ENCODE data around the gene RUNX2. TPM values are rescaled to one million over a fixed set of nuclear protein-coding genes. Genes with fewer than 3 reads are reported as not detected.

RUNX2 gene
- total and polyA plus RNA-seq, 12 donors: 0.28 to 4.5 (median 1.8) TPM

DNA sequence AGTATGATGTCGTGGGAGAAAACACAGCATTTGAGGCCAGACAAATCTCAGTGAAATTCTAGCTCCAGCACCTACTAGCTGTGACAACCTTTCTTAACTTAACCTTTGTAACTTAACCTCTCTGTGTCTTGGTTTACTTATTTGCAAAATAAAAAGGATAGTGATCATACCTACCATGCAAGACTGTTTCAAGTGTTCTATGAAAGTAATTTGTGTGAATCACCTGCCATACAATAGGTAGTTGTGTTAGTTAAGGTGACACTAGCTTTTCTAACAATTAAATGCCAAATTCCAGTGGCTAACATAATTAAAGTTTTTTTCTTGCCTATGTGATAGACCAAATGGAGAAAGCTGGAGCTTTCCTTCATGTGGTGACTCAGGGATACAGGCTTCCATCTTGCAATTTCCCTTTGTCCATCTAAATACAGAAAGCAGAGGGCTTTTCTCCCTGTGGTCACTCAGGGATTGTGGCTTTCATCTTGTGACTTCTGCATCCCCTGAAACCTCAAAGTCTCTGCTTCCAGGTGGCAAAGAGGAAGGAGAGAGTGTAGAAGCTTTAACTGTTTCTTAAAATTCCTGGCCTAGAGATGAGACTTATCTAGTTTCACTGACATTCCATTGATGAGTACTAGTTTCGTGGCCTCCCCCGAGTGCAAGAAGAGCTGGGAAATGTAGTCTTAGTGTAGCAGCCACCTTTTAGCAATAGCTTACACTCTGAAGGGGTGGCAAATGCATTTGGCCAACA is 376.1 kb downstream of the RUNX2 start:
- Histone ChIP-seq H3K4me3 (no peak overlapping the region), H3K36me3 (replicated peaks in 1 of 2) (no peaks in the 10 kb centered on the region), H3K4me1 (replicated peaks in 1 of 2) (no peaks in the 10 kb centered on the region), H3K27me3 (no peaks in the 10 kb centered on the region), H3K9me3 (replicated peaks in 1 of 3) (no peaks in the 10 kb centered on the region), H3K27ac (no peak overlapping the region)
- 81 to 93% (median 87%) methylated on average over 3 of the region's 3 CpGs for WGBS, 4 donors
- intact Hi-C loops (cut with DNase I): no loop called here
- no peak for DNase-seq
- TF ChIP-seq CTCF (IDR thresholded peaks at IDR 0.05): no peak
- TF ChIP-seq POLR2A (IDR thresholded peaks at IDR 0.05): no peak

DNA sequence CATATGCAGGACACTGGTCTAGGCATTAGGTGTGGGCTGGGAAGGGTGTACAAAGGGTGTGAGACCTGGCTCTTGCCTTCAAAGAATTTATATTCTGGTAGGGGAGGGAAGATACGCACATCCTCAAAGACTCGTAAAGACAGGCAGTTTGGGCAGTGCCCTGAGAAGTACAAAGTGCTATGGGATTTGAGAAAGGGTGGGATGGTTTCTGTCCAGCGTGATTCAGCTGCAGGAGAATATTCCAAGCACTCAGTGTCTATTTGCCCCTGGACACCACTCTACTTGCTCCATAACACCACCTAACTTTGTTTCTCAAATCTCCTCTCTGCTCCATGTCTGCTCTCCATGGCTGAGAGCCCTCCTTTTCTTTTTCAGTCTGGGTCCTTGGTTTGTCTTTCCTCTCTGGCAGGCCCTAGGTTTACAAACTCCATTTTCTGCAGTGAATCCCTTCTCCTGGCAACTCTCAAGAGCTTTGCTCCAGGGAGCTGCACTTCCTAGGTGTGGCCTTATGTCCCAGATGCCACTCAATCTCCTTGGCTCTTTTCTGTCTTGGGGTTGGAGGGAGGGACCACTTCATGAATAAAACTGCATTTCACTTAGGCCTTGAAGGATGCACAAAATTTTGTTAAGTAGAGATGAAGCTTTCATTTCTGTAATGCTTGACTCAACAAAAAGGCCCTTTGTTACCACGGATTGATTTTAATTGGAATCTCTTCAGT is 377.2 kb downstream of the RUNX2 start:
- no peaks in the 10 kb centered on the region for H3K4me1 ChIP-seq (replicated peaks in 1 of 2)
- H3K27me3 ChIP-seq: no peaks in the 10 kb centered on the region
- WGBS, 4 donors: 81 to 91% (median 89%) methylated on average over 4 of the region's 4 CpGs
- intact Hi-C loops (cut with DNase I): no loop called here
- TF ChIP-seq POLR2A (IDR thresholded peaks at IDR 0.05): no peak
- TF ChIP-seq CTCF (IDR thresholded peaks at IDR 0.05): no peak
- no peaks in the 10 kb centered on the region for H3K36me3 ChIP-seq (replicated peaks in 1 of 2)
- H3K27ac ChIP-seq: no peak overlapping the region
- no peak for DNase-seq
- no peak overlapping the region for H3K4me3 ChIP-seq
- H3K9me3 ChIP-seq (replicated peaks in 1 of 3): no peaks in the 10 kb centered on the region

- H3K36me3 ChIP-seq (replicated peaks in 1 of 2): no peaks in the 10 kb centered on the region
- WGBS, 4 donors: 18 to 38% (median 33%) methylated on average over 2 of the region's 2 CpGs
Observed at GRCh38 chr6:45706319-45706718, 378.2 kb downstream of the RUNX2 start.

More at GRCh38 chr6:45706319-45706718, 378.2 kb downstream of the RUNX2 start:
- Histone ChIP-seq H3K9me3 (replicated peaks in 1 of 3) (no peaks in the 10 kb centered on the region), H3K27ac (no peak overlapping the region), H3K27me3 (no peaks in the 10 kb centered on the region), H3K4me1 (replicated peaks in 1 of 2) (no peaks in the 10 kb centered on the region), H3K4me3 (no peak overlapping the region)
- intact Hi-C loops (cut with DNase I): no loop called here
- TF ChIP-seq CTCF (IDR thresholded peaks at IDR 0.05) (no peak), POLR2A (IDR thresholded peaks at IDR 0.05) (no peak)
- no peak for DNase-seq
